HG02973 (cell line): Measurements from ENCODE around the gene NDUFAF3.

Experiments used
- ATAC-seq: cut with Tn5 transposase; IDR thresholded peaks from one replicate; pipeline ENCODE4 v1.9.1; 2021; ENCODE audit warnings: moderate library complexity; ENCODE audit not compliant: unreplicated experiment

Gene NDUFAF3

GRCh38 chr3:49053543-49053942 is 31.6 kb downstream of the NDUFAF3 start:
- no peak for ATAC-seq

GRCh38 chr3:49054344-49054862 is 32.5 kb downstream of the NDUFAF3 start:
- ATAC-seq = no peak

GRCh38 chr3:49057268-49057667 is 35.3 kb downstream of the NDUFAF3 start:
- no peak for ATAC-seq

- ATAC-seq = no peak
These were observed 36.1 kb downstream of the NDUFAF3 start for GRCh38 chr3:49058011-49058410.
